ENCODE measurements around the gene FAF1.
"Not testable (repeated sequence)": the region's sequence is repeated elsewhere in the genome, so short reads cannot be mapped to it uniquely, and the experiment has no call there.

Gene FAF1

GRCh38 chr1:50949286-50949982, 10.6 kb downstream of the FAF1 start:
- Histone ChIP-seq H3K4me1 (ENCODE audit: insufficient read depth, low read length) (no peaks in the 10 kb centered on the region), H3K27ac (ENCODE audit: low read length) (no peak overlapping the region), H3K9me3 (ENCODE audit: insufficient read depth, low read depth, low read length) (no peaks in the 10 kb centered on the region), H3K9ac (ENCODE audit: low read depth, low read length) (no peak overlapping the region), H3K36me3 (ENCODE audit: insufficient read depth, low read depth, low read length) (no peaks in the 10 kb centered on the region), H3K4me3 (ENCODE audit: low read length) (no peak overlapping the region), H3K27me3 (ENCODE audit: insufficient read depth, low read length) (no peaks in the 10 kb centered on the region)

GRCh38 chr1:50942334-50942733, 17.7 kb downstream of the FAF1 start:
- no peak overlapping the region for H3K4me3 ChIP-seq (ENCODE audit: low read length)

GRCh38 chr1:50940291-50940690, 19.8 kb downstream of the FAF1 start:
- Histone ChIP-seq H3K9me3 (ENCODE audit: insufficient read depth, low read depth, low read length) (no peaks in the 10 kb centered on the region), H3K9ac (ENCODE audit: low read depth, low read length) (no peak overlapping the region)

More at GRCh38 chr1:50942334-50942733, 17.7 kb downstream of the FAF1 start:
- Histone ChIP-seq H3K36me3 (ENCODE audit: insufficient read depth, low read depth, low read length) (no peaks in the 10 kb centered on the region), H3K27ac (ENCODE audit: low read length) (no peak overlapping the region), H3K9ac (ENCODE audit: low read depth, low read length) (no peak overlapping the region), H3K27me3 (ENCODE audit: insufficient read depth, low read length) (no peaks in the 10 kb centered on the region), H3K4me1 (ENCODE audit: insufficient read depth, low read length) (no peaks in the 10 kb centered on the region), H3K9me3 (ENCODE audit: insufficient read depth, low read depth, low read length) (no peaks in the 10 kb centered on the region)

GRCh38 chr1:50936321-50936720, 23.7 kb downstream of the FAF1 start:
- H3K9ac ChIP-seq (ENCODE audit: low read depth, low read length) = no peak overlapping the region
- H3K9me3 ChIP-seq (ENCODE audit: insufficient read depth, low read depth, low read length) = no peaks in the 10 kb centered on the region
- no peak overlapping the region for H3K4me3 ChIP-seq (ENCODE audit: low read length)
- no peak overlapping the region for H3K27ac ChIP-seq (ENCODE audit: low read length)
- no peaks in the 10 kb centered on the region for H3K27me3 ChIP-seq (ENCODE audit: insufficient read depth, low read length)
- peaks cover 4% of the 10 kb centered on the region; the same call in 1 of the 2 replicates for H3K4me1 ChIP-seq (ENCODE audit: insufficient read depth, low read length)
- H3K36me3 ChIP-seq (ENCODE audit: insufficient read depth, low read depth, low read length) = no peaks in the 10 kb centered on the region

More at GRCh38 chr1:50940291-50940690, 19.8 kb downstream of the FAF1 start:
- H3K4me3 ChIP-seq (ENCODE audit: low read length) = no peak overlapping the region
- H3K4me1 ChIP-seq (ENCODE audit: insufficient read depth, low read length) = peaks cover 4% of the 10 kb centered on the region; the same call in 1 of the 2 replicates
- no peak overlapping the region for H3K27ac ChIP-seq (ENCODE audit: low read length)
- no peaks in the 10 kb centered on the region for H3K36me3 ChIP-seq (ENCODE audit: insufficient read depth, low read depth, low read length)
- H3K27me3 ChIP-seq (ENCODE audit: insufficient read depth, low read length) = no peaks in the 10 kb centered on the region

GRCh38 chr1:50935276-50935675, 24.8 kb downstream of the FAF1 start:
- H3K9me3 ChIP-seq (ENCODE audit: insufficient read depth, low read depth, low read length); H3K4me3 ChIP-seq (ENCODE audit: low read length); H3K9ac ChIP-seq (ENCODE audit: low read depth, low read length); H3K27ac ChIP-seq (ENCODE audit: low read length); H3K36me3 ChIP-seq (ENCODE audit: insufficient read depth, low read depth, low read length); H3K27me3 ChIP-seq (ENCODE audit: insufficient read depth, low read length); H3K4me1 ChIP-seq (ENCODE audit: insufficient read depth, low read length): not testable (repeated sequence)

- Histone ChIP-seq H3K27me3 (ENCODE audit: insufficient read depth, low read length) (no peaks in the 10 kb centered on the region), H3K4me1 (ENCODE audit: insufficient read depth, low read length) (peaks cover 4% of the 10 kb centered on the region; the same call in 1 of the 2 replicates), H3K27ac (ENCODE audit: low read length) (no peak overlapping the region), H3K9ac (ENCODE audit: low read depth, low read length) (no peak overlapping the region), H3K4me3 (ENCODE audit: low read length) (no peak overlapping the region), H3K9me3 (ENCODE audit: insufficient read depth, low read depth, low read length) (no peaks in the 10 kb centered on the region), H3K36me3 (ENCODE audit: insufficient read depth, low read depth, low read length) (no peaks in the 10 kb centered on the region)
Observed at GRCh38 chr1:50934838-50935237, 25.2 kb downstream of the FAF1 start.

GRCh38 chr1:50933770-50934169, 26.3 kb downstream of the FAF1 start:
- not testable (repeated sequence) for H3K9me3 ChIP-seq (ENCODE audit: insufficient read depth, low read depth, low read length); H3K27ac ChIP-seq (ENCODE audit: low read length); H3K4me3 ChIP-seq (ENCODE audit: low read length); H3K4me1 ChIP-seq (ENCODE audit: insufficient read depth, low read length); H3K9ac ChIP-seq (ENCODE audit: low read depth, low read length); H3K36me3 ChIP-seq (ENCODE audit: insufficient read depth, low read depth, low read length); H3K27me3 ChIP-seq (ENCODE audit: insufficient read depth, low read length)

- H3K27me3 ChIP-seq (ENCODE audit: insufficient read depth, low read length); H3K4me1 ChIP-seq (ENCODE audit: insufficient read depth, low read length); H3K36me3 ChIP-seq (ENCODE audit: insufficient read depth, low read depth, low read length); H3K9me3 ChIP-seq (ENCODE audit: insufficient read depth, low read depth, low read length); H3K27ac ChIP-seq (ENCODE audit: low read length); H3K4me3 ChIP-seq (ENCODE audit: low read length); H3K9ac ChIP-seq (ENCODE audit: low read depth, low read length): not testable (repeated sequence)
Observed at GRCh38 chr1:50932043-50932442, 28.0 kb downstream of the FAF1 start.

- Histone ChIP-seq H3K27ac (ENCODE audit: low read length) (no peak overlapping the region), H3K4me1 (ENCODE audit: insufficient read depth, low read length) (peaks cover 4% of the 10 kb centered on the region; the same call in 1 of the 2 replicates), H3K36me3 (ENCODE audit: insufficient read depth, low read depth, low read length) (no peaks in the 10 kb centered on the region), H3K4me3 (ENCODE audit: low read length) (no peak overlapping the region), H3K9ac (ENCODE audit: low read depth, low read length) (no peak overlapping the region), H3K9me3 (ENCODE audit: insufficient read depth, low read depth, low read length) (no peaks in the 10 kb centered on the region), H3K27me3 (ENCODE audit: insufficient read depth, low read length) (no peaks in the 10 kb centered on the region)
Observed at GRCh38 chr1:50930965-50931737, 28.9 kb downstream of the FAF1 start.

GRCh38 chr1:50930193-50930592, 29.9 kb downstream of the FAF1 start:
- H3K9ac ChIP-seq (ENCODE audit: low read depth, low read length) = no peak overlapping the region

GRCh38 chr1:50929376-50929958, 30.6 kb downstream of the FAF1 start:
- Histone ChIP-seq H3K4me3 (ENCODE audit: low read length) (no peak overlapping the region), H3K27ac (ENCODE audit: low read length) (no peak overlapping the region), H3K9ac (ENCODE audit: low read depth, low read length) (no peak overlapping the region), H3K27me3 (ENCODE audit: insufficient read depth, low read length) (no peaks in the 10 kb centered on the region), H3K4me1 (ENCODE audit: insufficient read depth, low read length) (no peaks in the 10 kb centered on the region), H3K36me3 (ENCODE audit: insufficient read depth, low read depth, low read length) (no peaks in the 10 kb centered on the region), H3K9me3 (ENCODE audit: insufficient read depth, low read depth, low read length) (no peaks in the 10 kb centered on the region)

More at GRCh38 chr1:50930193-50930592, 29.9 kb downstream of the FAF1 start:
- no peaks in the 10 kb centered on the region for H3K36me3 ChIP-seq (ENCODE audit: insufficient read depth, low read depth, low read length)
- H3K9me3 ChIP-seq (ENCODE audit: insufficient read depth, low read depth, low read length) = no peaks in the 10 kb centered on the region
- H3K4me3 ChIP-seq (ENCODE audit: low read length) = no peak overlapping the region
- H3K4me1 ChIP-seq (ENCODE audit: insufficient read depth, low read length) = no peaks in the 10 kb centered on the region
- no peaks in the 10 kb centered on the region for H3K27me3 ChIP-seq (ENCODE audit: insufficient read depth, low read length)
- no peak overlapping the region for H3K27ac ChIP-seq (ENCODE audit: low read length)

GRCh38 chr1:50923564-50923963, 36.5 kb downstream of the FAF1 start:
- no peak overlapping the region for H3K9ac ChIP-seq (ENCODE audit: low read depth, low read length)
- H3K9me3 ChIP-seq (ENCODE audit: insufficient read depth, low read depth, low read length) = no peaks in the 10 kb centered on the region
- no peaks in the 10 kb centered on the region for H3K36me3 ChIP-seq (ENCODE audit: insufficient read depth, low read depth, low read length)
- H3K27me3 ChIP-seq (ENCODE audit: insufficient read depth, low read length) = no peaks in the 10 kb centered on the region
- H3K4me3 ChIP-seq (ENCODE audit: low read length) = no peak overlapping the region
- H3K27ac ChIP-seq (ENCODE audit: low read length) = no peak overlapping the region
- no peaks in the 10 kb centered on the region for H3K4me1 ChIP-seq (ENCODE audit: insufficient read depth, low read length)

Measured in iPS-20b (cell line).